Body of pancreas (tissue), 4 donors: ENCODE data around the gene CDKL4. TPM values are rescaled to one million over a fixed set of nuclear protein-coding genes. Genes with fewer than 3 reads are reported as not detected.

Source experiments
- ATAC-seq: fragments of 150-250 bp; one replicate; pipeline ENCODE4 v1.9.1; 2016
- DNase-seq, 4 donors: peaks; one replicate each; pipeline ENCODE4 v3.0.0-alpha.2; 2019
- H3K27ac ChIP-seq, 4 donors: fragments of 200-600 bp; sonication (generic); 1 replicate in 3 of 4; 2 replicates in 1 of 4; pipeline versions ENCODE4 v1.5.1 to v1.6.1; 2016 to 2019; ENCODE audit warnings: mild to moderate bottlenecking in 1 of 4, mixed read lengths in 1 of 4, moderate library complexity in 1 of 4
- H3K27me3 ChIP-seq, 2 donors: fragments of 200-600 bp; sonication (generic); one replicate each; pipeline ENCODE4 v1.6.0; 2016; ENCODE audit warnings: mild to moderate bottlenecking in 1 of 2
- H3K36me3 ChIP-seq, 2 donors: fragments of 200-600 bp; sonication (generic); replicated peaks in 1 of 2; 2 replicates each; pipeline ENCODE4 v1.5.1; 2016; ENCODE audit warnings: low read depth in 2 of 2; ENCODE audit not compliant: insufficient read depth in 1 of 2
- H3K4me1 ChIP-seq: fragments of 200-600 bp; sonication (generic); one replicate; pipeline ENCODE4 v1.6.0; 2016
- H3K4me3 ChIP-seq, 2 donors: fragments of 200-600 bp; sonication (generic); 1 replicate in 1 of 2; 2 replicates in 1 of 2; pipeline ENCODE4 v1.5.1; 2016 to 2019
- H3K9me3 ChIP-seq, 3 donors: fragments of 200-600 bp; sonication (generic); 1 replicate in 2 of 3; 2 replicates in 1 of 3; pipeline ENCODE4 v1.5.1; 2016
- CTCF ChIP-seq, 7 experiments: fragments of 450-650 bp in 4 of 7; fragments of 200-600 bp in 3 of 7; sonication (generic) in 3 of 7; IDR thresholded peaks; one replicate each; pipeline ENCODE4 v1.5.1; 2016 to 2019; ENCODE audit warnings: antibody characterized with exemption in 7 of 7
- POLR2A ChIP-seq, 3 donors: fragments of 450-650 bp; IDR thresholded peaks; one replicate each; pipeline ENCODE4 v1.6.1; 2016; ENCODE audit warnings: antibody characterized with exemption in 3 of 3, mild to moderate bottlenecking in 2 of 3
- WGBS, 2 donors: methylation state at CpG; one replicate each; pipeline ENCODE4 v1.1.5; 2017; 5-methylcytosine and 5-hydroxymethylcytosine counted together
- intact Hi-C: fragments of 100-400 bp; cut with DNase I; formaldehyde crosslinking; loops from one replicate; pipeline ENCODE4 v1.15.1; 2023
- small RNA-seq: library from RNA; depleted of rRNA; stranded (forward); fragments of <200 nt; gene quantifications from one replicate; pipeline ENCODE3, GENCODE V24; 2016
- total RNA-seq, 2 donors: library from RNA; depleted of rRNA; stranded (reverse); fragments of >200 nt; gene quantifications; one replicate each; pipeline ENCODE4 v1.1.0, GENCODE V29; 2016

CDKL4 gene
- total RNA-seq, 2 donors from 2014 or later = 0.52 to 0.99 TPM

GRCh38 chr2:39127973-39128372 lies 115.8 kb downstream of the CDKL4 start:
- Histone ChIP-seq H3K4me1 (peaks cover 14% of the 10 kb centered on the region), H3K9me3 (no peaks in the 10 kb centered on the region), H3K36me3 (no peaks in the 10 kb centered on the region), H3K27me3 (no peaks in the 10 kb centered on the region), H3K4me3 (no peak overlapping the region), H3K27ac (no peak overlapping the region)
- WGBS, 2 donors = 69 to 88% methylated on average over 1 of the region's 1 CpG
- ATAC-seq (no peak), DNase-seq (no peak)
- TF ChIP-seq POLR2A (IDR thresholded peaks at IDR 0.05) (no peak), CTCF (IDR thresholded peaks at IDR 0.05) (no peak)
- intact Hi-C loops = loop anchor here (10.0 kb wide), 1 partner anchor 97 kb away; no protein-coding TSS in a partner anchor

Small RNAs within 50 kb of the gene (small RNA-seq; reads per million reads assigned to genes)
- gene RF00019 (not detected), gene RF00272 (not detected)

Other genes with a start within 250 kb of the CDKL4 start
- gene SOS1, start 122.9 kb downstream of the CDKL4 start, total RNA-seq = 10 to 100 TPM; 13.7 to 67.6 TPM
- gene MAP4K3, start 193.3 kb upstream of the CDKL4 start, total RNA-seq = 10 to 100 TPM; 50.6 to 54.4 TPM